ENCODE results near the gene SLC9A3.

The SLC9A3 gene

DNA sequence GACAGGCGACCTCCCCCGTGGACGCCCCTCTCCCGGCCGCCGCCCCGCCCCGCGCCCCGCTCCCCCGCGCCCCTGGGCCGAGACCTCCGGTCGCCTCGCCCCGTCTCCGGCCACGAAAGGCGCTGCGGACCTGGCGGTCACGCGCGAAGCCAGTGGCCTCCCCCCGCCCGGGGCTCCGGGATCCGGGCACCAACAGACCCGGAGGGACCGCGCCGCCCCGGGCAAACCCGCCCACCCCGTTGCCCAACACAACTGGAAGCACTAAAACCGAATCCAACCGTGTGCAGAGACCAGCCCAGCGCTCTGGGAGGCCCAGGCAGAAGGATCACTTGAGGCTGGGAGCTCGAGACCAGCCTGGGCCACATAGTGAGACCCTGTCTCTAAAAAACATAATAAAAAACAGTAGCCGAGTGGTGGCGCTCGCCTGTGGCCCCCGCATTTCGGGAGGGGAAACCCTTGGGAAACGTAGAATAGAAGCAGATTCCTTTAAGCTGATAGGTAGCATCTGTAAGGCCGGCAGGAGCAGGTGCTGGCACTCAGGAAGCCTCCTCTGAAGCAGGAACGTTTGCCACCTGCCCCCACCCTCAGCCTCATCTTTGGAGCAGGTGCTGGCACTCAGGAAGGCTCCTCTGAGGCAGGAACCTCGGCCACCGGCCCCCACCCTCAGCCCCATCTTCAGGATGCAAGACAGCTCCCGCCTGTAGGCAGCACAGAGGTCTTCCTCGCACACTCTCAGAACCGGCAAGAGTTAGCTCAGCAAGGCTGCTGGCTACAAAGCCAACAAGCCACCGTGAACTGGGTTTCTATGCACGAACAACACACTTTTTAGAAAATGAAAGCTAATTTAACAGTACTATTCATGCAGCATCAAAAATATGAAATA lies 4.6 kb upstream of the SLC9A3 start:
- no peak overlapping the region for H3K27ac ChIP-seq
- H3K4me3 ChIP-seq = no peak overlapping the region

- H3K4me3 ChIP-seq = no peak overlapping the region
- no peak overlapping the region for H3K27ac ChIP-seq
Observed at GRCh38 chr5:527646-528628, 3.7 kb upstream of the SLC9A3 start.

- no peak overlapping the region for H3K4me3 ChIP-seq
- no peak overlapping the region for H3K27ac ChIP-seq
Observed at GRCh38 chr5:526456-527088, 2.3 kb upstream of the SLC9A3 start.

DNA sequence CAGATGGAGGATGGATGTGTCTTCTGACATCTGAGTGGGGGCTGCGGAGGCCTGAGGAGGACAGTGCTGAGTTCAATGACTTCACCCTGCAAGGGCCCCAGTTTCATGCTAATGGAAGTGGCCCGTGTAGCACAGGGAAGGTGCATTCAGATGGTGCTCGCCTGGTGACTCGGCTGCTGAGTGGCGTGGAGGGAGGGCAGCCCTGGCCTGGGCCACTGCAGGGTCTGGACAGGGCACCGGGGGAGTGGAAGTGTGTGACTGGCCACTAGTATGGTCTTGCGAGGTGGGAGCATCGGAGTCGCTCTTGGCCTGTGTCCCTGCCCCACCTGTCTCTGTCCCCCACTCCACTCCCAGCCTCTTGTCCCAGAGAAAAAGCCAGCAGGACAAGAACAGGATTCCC lies 1.7 kb upstream of the SLC9A3 start:
- no peak overlapping the region for H3K27ac ChIP-seq
- H3K4me3 ChIP-seq = no peak overlapping the region

DNA sequence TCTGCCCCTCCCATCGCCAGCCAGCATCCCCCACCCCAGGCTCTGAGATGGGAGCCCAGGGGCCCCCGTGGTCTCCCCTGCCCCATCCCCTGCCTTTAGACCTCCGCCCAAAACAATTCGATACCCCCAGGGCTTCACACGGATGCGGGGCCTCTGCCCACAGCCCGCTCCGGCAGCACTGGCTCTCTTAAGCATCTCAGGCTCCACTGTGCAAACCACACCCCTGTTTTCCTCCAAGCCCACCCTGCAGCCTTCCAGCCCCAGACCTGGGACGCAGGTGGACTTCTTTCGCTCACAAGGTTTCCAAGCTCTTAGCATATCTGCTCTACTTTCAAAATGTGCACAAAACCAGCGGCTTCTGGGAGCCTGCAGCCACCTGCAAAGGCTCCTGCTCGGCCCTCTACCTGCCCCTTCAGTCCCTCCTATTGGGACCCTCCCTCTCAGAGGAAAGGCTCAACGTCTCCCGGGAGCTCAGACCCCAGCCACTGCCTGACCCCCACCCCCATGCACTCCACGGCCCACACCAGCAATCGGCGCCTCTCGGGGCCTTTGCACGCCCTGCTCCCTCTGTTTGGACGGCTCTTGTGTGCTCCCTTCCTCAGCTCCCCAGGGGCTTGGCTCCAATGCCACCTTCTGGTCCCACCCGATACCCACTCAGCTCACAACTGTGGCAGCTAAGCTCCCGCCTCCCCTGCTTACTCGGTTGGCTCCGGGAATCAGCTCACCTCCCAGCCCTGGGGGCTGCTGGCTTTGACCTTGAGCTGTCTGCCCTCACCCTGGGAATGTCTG lies 918 bp upstream of the SLC9A3 start:
- no peak overlapping the region for H3K27ac ChIP-seq
- no peak overlapping the region for H3K4me3 ChIP-seq

GRCh38 chr5:523441-524222 lies 617 bp downstream of the SLC9A3 start:
- H3K27ac ChIP-seq = no peak overlapping the region
- peak overlapping the region in 1 of 7 experiments; percentile 28 for H3K4me3 ChIP-seq

DNA sequence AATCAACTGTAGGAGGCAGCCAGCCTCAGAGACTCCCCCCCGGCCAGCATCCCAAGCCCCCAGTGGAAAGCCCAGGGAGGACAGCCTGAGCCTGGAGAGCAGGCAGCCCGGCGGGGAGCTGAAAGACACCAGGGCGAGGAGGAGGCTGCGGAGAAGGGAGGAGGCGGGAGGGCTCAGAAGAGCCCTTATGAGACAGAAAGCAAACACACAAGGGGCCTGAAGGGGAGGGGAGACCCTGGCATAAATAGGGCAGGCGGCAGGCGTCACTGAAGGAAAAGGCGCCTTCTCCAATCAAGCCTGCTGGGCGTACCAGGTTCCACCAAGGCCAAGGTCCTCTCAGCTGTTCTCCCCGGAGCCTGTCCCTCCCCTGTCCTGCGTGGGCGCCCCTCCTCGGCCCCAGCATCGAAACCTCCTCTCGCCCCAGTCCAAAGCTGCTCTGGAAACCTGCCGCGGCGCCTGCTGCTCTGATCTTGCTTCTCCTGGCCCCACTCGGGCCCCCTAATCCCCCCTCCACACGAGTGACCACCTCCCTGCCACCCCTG lies 1.3 kb downstream of the SLC9A3 start:
- no peak overlapping the region for H3K4me3 ChIP-seq
- H3K27ac ChIP-seq = no peak overlapping the region

GRCh38 chr5:522116-522515 lies 2.1 kb downstream of the SLC9A3 start:
- no peak overlapping the region for H3K27ac ChIP-seq
- H3K4me3 ChIP-seq = no peak overlapping the region

- Histone ChIP-seq H3K27ac (no peak overlapping the region), H3K4me3 (no peak overlapping the region)
Observed at GRCh38 chr5:521680-522079, 2.6 kb downstream of the SLC9A3 start.

GRCh38 chr5:520850-521226 lies 3.4 kb downstream of the SLC9A3 start:
- no peak overlapping the region for H3K27ac ChIP-seq

GRCh38 chr5:520196-520849 lies 3.9 kb downstream of the SLC9A3 start:
- Histone ChIP-seq H3K27ac (no peak overlapping the region), H3K4me3 (no peak overlapping the region)

More at GRCh38 chr5:520850-521226, 3.4 kb downstream of the SLC9A3 start:
- H3K4me3 ChIP-seq = no peak overlapping the region

- Histone ChIP-seq H3K27ac (no peak overlapping the region), H3K4me3 (no peak overlapping the region)
Observed at GRCh38 chr5:518721-519120, 5.5 kb downstream of the SLC9A3 start.

DNA sequence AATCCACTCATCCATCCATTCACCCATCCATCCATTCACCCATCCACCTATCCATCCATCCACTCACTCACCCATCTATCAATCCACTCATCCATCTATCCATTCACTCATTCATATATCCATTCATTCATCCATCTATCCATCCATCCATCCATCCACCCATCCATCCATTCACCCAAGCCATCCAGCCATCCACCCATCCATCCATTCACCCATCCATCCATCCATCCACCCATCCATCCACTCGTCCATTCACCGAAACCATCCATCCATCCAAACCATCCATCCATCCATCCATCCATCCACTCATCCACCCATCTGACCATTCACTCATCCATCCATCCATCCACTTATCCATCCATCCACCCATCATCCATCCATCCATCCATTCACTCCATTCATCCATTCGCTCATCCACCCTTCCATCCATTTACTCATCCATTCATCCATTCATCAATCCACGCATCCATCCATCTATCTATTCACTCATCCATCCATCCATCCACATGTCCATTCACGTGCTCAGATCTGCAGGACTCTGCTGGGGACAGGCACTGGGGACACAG lies 6.6 kb downstream of the SLC9A3 start:
- Histone ChIP-seq H3K27ac (no peak overlapping the region), H3K4me3 (no peak overlapping the region)

DNA sequence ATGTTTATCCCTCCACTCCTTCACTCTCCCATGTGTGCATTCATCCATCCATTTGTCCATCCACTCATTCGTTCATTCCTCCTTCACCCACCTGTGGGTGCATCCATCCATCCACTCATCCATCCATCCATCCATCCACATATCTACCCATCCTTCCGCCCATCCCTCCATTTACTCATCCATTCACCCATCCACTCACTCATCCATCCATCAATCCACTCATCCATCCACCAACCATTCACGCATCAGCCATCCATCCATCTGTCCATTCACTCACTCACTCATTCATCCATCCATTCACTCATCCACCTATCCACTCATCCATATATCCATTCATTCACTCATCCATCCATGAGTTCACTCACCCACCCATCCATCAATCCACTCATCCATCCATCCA lies 7.3 kb downstream of the SLC9A3 start:
- H3K27ac ChIP-seq = peak overlapping the region in 2 of 21 experiments; percentile 10 to 73
- no peak overlapping the region for H3K4me3 ChIP-seq

DNA sequence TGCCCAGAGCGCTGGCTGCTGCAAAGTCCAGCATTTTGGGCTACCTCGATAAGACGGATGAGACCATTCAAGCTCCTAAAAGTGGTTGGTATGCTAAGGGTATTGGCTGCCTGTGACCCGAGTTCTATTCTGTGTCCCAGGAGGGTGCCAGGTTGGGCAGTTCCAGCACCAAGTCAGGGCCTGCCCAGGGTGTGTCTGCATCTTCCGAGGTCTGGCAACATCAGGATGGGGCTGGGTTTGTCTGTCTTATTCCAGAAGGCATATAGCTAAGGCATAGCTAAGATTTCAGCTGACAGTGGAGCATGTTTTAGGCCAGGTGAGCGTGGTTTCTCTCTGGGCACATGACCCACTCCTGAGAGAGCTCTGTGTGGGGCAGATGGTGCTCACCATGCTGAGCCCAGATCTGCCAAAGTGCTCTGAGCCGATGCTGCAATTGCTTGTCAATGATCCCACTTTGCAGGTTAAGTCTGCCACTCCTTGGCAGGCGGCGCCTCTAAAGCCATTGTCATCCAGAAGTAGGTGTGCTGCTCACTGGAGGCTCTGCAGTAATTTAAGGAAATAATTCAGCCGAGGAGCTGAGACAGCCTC lies 7.8 kb downstream of the SLC9A3 start:
- Histone ChIP-seq H3K27ac (peak overlapping the region in 6 of 21 experiments; percentile 10 to 73 (median 50)), H3K4me3 (no peak overlapping the region)

DNA sequence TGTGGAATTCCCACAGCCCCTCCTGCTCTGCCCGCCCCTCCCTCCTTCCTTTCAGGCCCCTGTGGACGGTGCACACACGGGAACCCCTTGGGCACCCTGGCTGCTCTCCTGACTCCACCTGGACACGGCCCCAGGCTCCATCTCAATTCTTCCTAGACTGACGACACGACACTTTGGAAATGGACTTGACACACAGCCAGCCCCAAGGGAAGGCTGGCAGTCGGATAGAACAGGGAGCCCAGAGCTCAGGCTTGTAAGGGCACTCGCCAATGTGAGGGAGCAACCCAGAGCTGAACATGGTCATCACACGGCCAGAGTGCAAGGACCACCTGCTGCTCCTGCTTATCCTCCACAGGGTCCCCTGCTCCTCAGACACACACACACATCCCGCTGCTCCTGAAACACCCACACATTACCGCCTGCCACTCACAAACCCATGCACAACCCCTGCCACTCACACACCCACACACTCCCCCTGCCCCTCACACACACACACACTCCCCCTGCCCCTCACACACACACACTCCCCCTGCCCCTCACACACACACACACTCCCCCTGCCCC lies 8.9 kb downstream of the SLC9A3 start:
- H3K4me3 ChIP-seq = no peak overlapping the region
- H3K27ac ChIP-seq = peak overlapping the region in 1 of 21 experiments; percentile 49

GRCh38 chr5:514673-515072 lies 9.6 kb downstream of the SLC9A3 start:
- Histone ChIP-seq H3K27ac (peak overlapping the region in 2 of 21 experiments; percentile 29 to 49), H3K4me3 (no peak overlapping the region)
